Neural progenitor cell (in vitro differentiated cells): ENCODE results near the gene HSPA12B. TPM values are rescaled to one million over a fixed set of nuclear protein-coding genes. Genes with fewer than 3 reads are reported as not detected.

Experiments used
- DNase-seq: peaks from one replicate; pipeline ENCODE4 v3.0.0-alpha.2; 2016; ENCODE audit warnings: low spot score
- H2AFZ ChIP-seq: fragments of 200-600 bp; sonication (generic); replicated peaks from 2 replicates; pipeline ENCODE4 v1.6.1; 2016; ENCODE audit warnings: antibody characterized with exemption
- H3F3A ChIP-seq: fragments of 200-600 bp; sonication (generic); 2 replicates; pipeline ENCODE4 v1.6.1; 2016; ENCODE audit warnings: antibody characterized with exemption, low read depth
- H3K27ac ChIP-seq: fragments of 200-600 bp; sonication (generic); 2 replicates; pipeline ENCODE4 v1.5.1; 2016; ENCODE audit warnings: mild to moderate bottlenecking
- H3K27me3 ChIP-seq: fragments of 200-600 bp; sonication (generic); 2 replicates; pipeline ENCODE4 v1.6.1; 2016; ENCODE audit warnings: mild to moderate bottlenecking, moderate library complexity
- H3K36me3 ChIP-seq: fragments of 200-600 bp; sonication (generic); 2 replicates; pipeline ENCODE4 v1.5.1; 2016
- H3K4me1 ChIP-seq: fragments of 200-600 bp; sonication (generic); 2 replicates; pipeline ENCODE4 v1.6.1; 2016; ENCODE audit warnings: mixed run types
- H3K4me2 ChIP-seq: fragments of 200-600 bp; sonication (generic); 2 replicates; pipeline ENCODE4 v1.6.1; 2016
- H3K4me3 ChIP-seq: fragments of 200-600 bp; sonication (generic); 2 replicates; pipeline ENCODE4 v1.5.1; 2016
- H3K79me2 ChIP-seq: fragments of 200-600 bp; sonication (generic); 2 replicates; pipeline ENCODE4 v1.6.1; 2016; ENCODE audit warnings: low read depth
- H3K9ac ChIP-seq: fragments of 200-600 bp; sonication (generic); 2 replicates; pipeline ENCODE4 v1.6.1; 2016
- H3K9me3 ChIP-seq: fragments of 200-600 bp; sonication (generic); 2 replicates; pipeline ENCODE4 v1.5.1; 2016; ENCODE audit warnings: low read depth
- H4K20me1 ChIP-seq: fragments of 200-600 bp; sonication (generic); 2 replicates; pipeline ENCODE4 v1.6.1; 2016; ENCODE audit warnings: low read depth
- H3K27ac Mint-ChIP-seq: 3 replicates; pipeline ENCODE4 v1.8.0; 2021; ENCODE audit warnings: mixed read lengths
- H3K27me3 Mint-ChIP-seq: 2 replicates; pipeline ENCODE4 v1.8.0; 2022; ENCODE audit warnings: low read depth, mild to moderate bottlenecking, inconsistent platforms, moderate library complexity, mixed read lengths; ENCODE audit not compliant: insufficient read depth
- H3K36me3 Mint-ChIP-seq: 3 replicates; pipeline ENCODE4 v1.8.0; 2021; ENCODE audit warnings: mixed read lengths
- H3K4me1 Mint-ChIP-seq: 3 replicates; pipeline ENCODE4 v1.8.0; 2021; ENCODE audit warnings: mixed read lengths
- H3K4me3 Mint-ChIP-seq: 3 replicates; pipeline ENCODE4 v1.8.0; 2021; ENCODE audit warnings: mild to moderate bottlenecking, moderate library complexity, mixed read lengths
- H3K9me3 Mint-ChIP-seq: 3 replicates; pipeline ENCODE4 v1.8.0; 2020; ENCODE audit warnings: mixed read lengths
- CTCF ChIP-seq: fragments of 200-600 bp; sonication (generic); IDR thresholded peaks from 2 replicates; pipeline ENCODE4 v1.5.1; 2017; ENCODE audit warnings: antibody characterized with exemption, mild to moderate bottlenecking
- EZH2 ChIP-seq: fragments of 200-600 bp; sonication (generic); IDR thresholded peaks from 2 replicates; pipeline ENCODE4 v1.6.1; 2017; ENCODE audit warnings: antibody characterized with exemption, mild to moderate bottlenecking, moderate library complexity
- EZH2phosphoT487 ChIP-seq: fragments of 200-600 bp; sonication (generic); IDR thresholded peaks from 2 replicates; pipeline ENCODE4 v1.6.1; 2017; ENCODE audit warnings: antibody characterized with exemption
- total RNA-seq: library from RNA; depleted of rRNA; stranded (reverse); fragments of >200 nt; gene quantifications from 2 replicates; pipeline ENCODE4 v1.2.3, GENCODE V29; 2015; ENCODE audit warnings: low replicate concordance

The HSPA12B gene
- total RNA-seq, 1 donor from 2014 or later = 0.15 TPM

- Mint-ChIP-seq H3K4me3 (no peak within 1 kb of the TSS), H3K27me3 (peaks cover 6% of the 10 kb centered on the region), H3K9me3 (no peaks in the 10 kb centered on the region), H3K27ac (no peak within 1 kb of the TSS), H3K36me3 (no peaks in the 10 kb centered on the region), H3K4me1 (no peaks in the 10 kb centered on the region)
- H3K27ac ChIP-seq = no peak within 1 kb of the TSS
- no peak within 1 kb of the TSS for H3K4me3 ChIP-seq
- H3K4me2 ChIP-seq = no peak within 1 kb of the TSS
- no peaks in the 10 kb centered on the region for H3K79me2 ChIP-seq
- no peak within 1 kb of the TSS for H3K9ac ChIP-seq
- H3F3A ChIP-seq = no peaks in the 10 kb centered on the region
- no peaks in the 10 kb centered on the region for H4K20me1 ChIP-seq
- TF ChIP-seq EZH2 (no peak), CTCF (no peak), EZH2phosphoT487 (no peak)
- H3K36me3 ChIP-seq = no peaks in the 10 kb centered on the region
- DNase-seq = no peak
- H3K4me1 ChIP-seq = no peaks in the 10 kb centered on the region
- no peaks in the 10 kb centered on the region for H3K9me3 ChIP-seq
- no peaks in the 10 kb centered on the region for H3K27me3 ChIP-seq
- no peak within 1 kb of the TSS for H2AFZ ChIP-seq
Observed at GRCh38 chr20:3712279-3712873, 20.1 kb upstream of the HSPA12B start, which contains the start of gene SIGLEC1. SIGLEC1 (minus strand) TSS chr20:3712600; CDS start chr20:3707128, 5,472 bp downstream.

- H3K27me3 ChIP-seq = no peaks in the 10 kb centered on the region
- H3F3A ChIP-seq = no peaks in the 10 kb centered on the region
- Mint-ChIP-seq H3K27ac (no peak overlapping the region), H3K4me1 (no peaks in the 10 kb centered on the region), H3K4me3 (no peak overlapping the region), H3K9me3 (no peaks in the 10 kb centered on the region), H3K27me3 (peaks cover 6% of the 10 kb centered on the region), H3K36me3 (no peaks in the 10 kb centered on the region)
- no peaks in the 10 kb centered on the region for H4K20me1 ChIP-seq
- H3K36me3 ChIP-seq = no peaks in the 10 kb centered on the region
- no peaks in the 10 kb centered on the region for H3K79me2 ChIP-seq
- no peak for DNase-seq
- no peaks in the 10 kb centered on the region for H3K9me3 ChIP-seq
- TF ChIP-seq EZH2 (no peak), EZH2phosphoT487 (no peak), CTCF (no peak)
- H3K4me2 ChIP-seq = no peak overlapping the region
- H2AFZ ChIP-seq = no peak overlapping the region
- no peak overlapping the region for H3K4me3 ChIP-seq
- no peak overlapping the region for H3K9ac ChIP-seq
- H3K4me1 ChIP-seq = no peaks in the 10 kb centered on the region
- H3K27ac ChIP-seq = no peak overlapping the region
Observed at GRCh38 chr20:3714092-3714491, 18.4 kb upstream of the HSPA12B start.

DNA sequence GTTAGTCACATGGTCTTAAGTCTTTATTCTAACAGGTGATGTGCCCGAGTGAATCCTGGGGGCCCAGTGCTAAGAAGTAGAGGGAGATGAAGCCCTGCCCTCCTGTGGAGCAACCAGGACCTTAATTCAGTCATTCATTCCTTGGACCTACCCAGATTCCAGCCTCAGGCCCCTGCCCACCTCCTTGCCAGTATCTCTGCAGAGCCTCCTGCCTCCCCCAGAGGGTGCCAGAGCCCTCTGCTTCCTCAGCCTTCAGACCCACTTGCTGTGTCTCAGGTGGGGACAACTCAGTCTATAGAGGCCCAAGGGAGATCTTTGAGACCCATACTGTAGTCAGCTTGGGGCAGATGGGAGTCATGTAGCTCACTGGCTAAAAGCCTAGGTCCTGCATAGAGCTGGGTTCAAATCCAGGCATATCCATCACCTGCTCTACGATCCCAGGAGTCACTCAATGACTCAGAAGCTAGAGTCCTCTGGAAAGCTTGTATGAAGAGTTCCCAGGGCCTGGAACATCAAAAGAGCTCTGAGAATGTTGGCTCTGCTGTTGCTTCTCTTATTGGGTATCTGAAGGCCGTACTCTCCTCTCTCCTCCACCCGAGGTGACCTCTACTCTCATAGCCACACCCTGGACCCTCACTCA lies 16.2 kb upstream of the HSPA12B start:
- H3K4me1 Mint-ChIP-seq = no peaks in the 10 kb centered on the region
- H3K36me3 Mint-ChIP-seq = no peaks in the 10 kb centered on the region

More for the DNA sequence above, 16.2 kb upstream of the HSPA12B start:
- H3K27ac ChIP-seq = no peak overlapping the region
- Mint-ChIP-seq H3K27me3 (peaks cover 13% of the 10 kb centered on the region), H3K4me3 (no peak overlapping the region), H3K9me3 (no peaks in the 10 kb centered on the region), H3K27ac (no peak overlapping the region)
- no peaks in the 10 kb centered on the region for H3K4me1 ChIP-seq
- H3K36me3 ChIP-seq = no peaks in the 10 kb centered on the region
- no peaks in the 10 kb centered on the region for H3K9me3 ChIP-seq
- H3K9ac ChIP-seq = no peak overlapping the region
- DNase-seq = peak; percentile 76
- TF ChIP-seq CTCF (peak; percentile 86), EZH2phosphoT487 (no peak), EZH2 (no peak)
- no peak overlapping the region for H3K4me2 ChIP-seq
- H3K79me2 ChIP-seq = no peaks in the 10 kb centered on the region
- no peaks in the 10 kb centered on the region for H3F3A ChIP-seq
- H2AFZ ChIP-seq = no peak overlapping the region
- H3K27me3 ChIP-seq = no peaks in the 10 kb centered on the region
- H3K4me3 ChIP-seq = no peak overlapping the region
- no peaks in the 10 kb centered on the region for H4K20me1 ChIP-seq
